Esophagus (tissue), 2 donors: ENCODE results near the gene CACNB4. TPM values are rescaled to one million over a fixed set of nuclear protein-coding genes. Genes with fewer than 3 reads are reported as not detected.
"Not testable (repeated sequence)": the region's sequence is repeated elsewhere in the genome, so short reads cannot be mapped to it uniquely, and the experiment has no call there.

ENCODE experiments used
- H3K27ac ChIP-seq, 2 donors: one replicate each; pipeline ENCODE4 v1.5.1; 2013; ENCODE audit warnings: low read depth in 2 of 2, mild to moderate bottlenecking in 2 of 2, inconsistent platforms in 1 of 2, low read length in 1 of 2, moderate library complexity in 1 of 2
- H3K27me3 ChIP-seq, 2 donors: one replicate each; pipeline ENCODE4 v1.6.1; 2013; ENCODE audit warnings: low read length in 2 of 2, control low read depth in 1 of 2, mild to moderate bottlenecking in 1 of 2; ENCODE audit not compliant: insufficient read depth in 2 of 2, control insufficient read depth in 1 of 2
- H3K36me3 ChIP-seq, 2 donors: one replicate each; pipeline ENCODE4 v1.6.1; 2013; ENCODE audit warnings: low read length in 1 of 2; ENCODE audit not compliant: control insufficient read depth in 2 of 2, insufficient read depth in 2 of 2
- H3K4me1 ChIP-seq, 2 donors: one replicate each; pipeline ENCODE4 v1.6.1; 2013; ENCODE audit warnings: low read length in 1 of 2; ENCODE audit not compliant: control insufficient read depth in 2 of 2, insufficient read depth in 2 of 2
- H3K4me3 ChIP-seq, 2 donors: one replicate each; pipeline ENCODE4 v1.5.1; 2013; ENCODE audit warnings: low read length in 2 of 2, mild to moderate bottlenecking in 2 of 2, low read depth in 1 of 2, moderate library complexity in 1 of 2
- H3K9me3 ChIP-seq, 2 donors: one replicate each; pipeline ENCODE4 v1.6.1; 2013; ENCODE audit warnings: mild to moderate bottlenecking in 2 of 2, low read depth in 1 of 2, low read length in 1 of 2, moderate library complexity in 1 of 2; ENCODE audit not compliant: control insufficient read depth in 2 of 2, insufficient read depth in 1 of 2
- WGBS, 2 donors: extraction: QIAGEN DNeasy Blood & Tissue Kit; methylation state at CpG; one replicate each; pipeline ENCODE4 v1.1.7; 2013; 5-methylcytosine and 5-hydroxymethylcytosine counted together
- polyA plus RNA-seq, 2 donors: library from polyadenylated mRNA; stranded (reverse); fragments of 200-250 nt; gene quantifications; one replicate each; pipeline ENCODE4 v1.2.3, GENCODE V29; 2013
- donor health status: healthy with polysubstance abuse.
- donor health status: Bipolar disorder and iron deficiency.

Gene CACNB4
- polyA plus RNA-seq, 2 donors = 1.2 to 1.3 TPM

DNA sequence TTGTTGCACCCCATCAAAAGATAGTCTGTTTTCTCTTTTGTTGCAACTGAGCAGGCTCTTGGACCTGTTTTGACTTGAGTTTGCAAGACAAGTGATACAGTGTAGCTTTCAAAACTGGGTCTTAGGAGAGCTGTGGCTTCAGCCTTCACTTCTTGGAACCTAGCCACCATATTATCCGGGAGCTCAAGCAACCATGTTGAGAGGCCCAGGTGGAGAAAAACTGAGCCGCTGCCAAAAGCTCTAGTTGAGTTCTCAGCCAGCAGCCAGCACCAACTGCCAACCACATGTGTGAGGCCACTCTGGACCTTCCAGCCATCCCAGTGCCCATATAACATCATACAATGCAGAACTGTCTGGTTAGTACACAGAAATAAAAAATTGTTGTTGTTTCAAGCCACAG is 5.4 kb downstream of the CACNB4 start:
- no peaks in the 10 kb centered on the region for H3K9me3 ChIP-seq
- H3K36me3 ChIP-seq = no peaks in the 10 kb centered on the region
- H3K27ac ChIP-seq = no peak overlapping the region
- H3K27me3 ChIP-seq = no peaks in the 10 kb centered on the region
- H3K4me3 ChIP-seq = no peak overlapping the region
- 40 to 48% methylated on average over 2 of the region's 2 CpGs for WGBS, 2 donors
- no peaks in the 10 kb centered on the region for H3K4me1 ChIP-seq

- WGBS, 2 donors = 95 to 96% methylated on average over 2 of the region's 2 CpGs
- Histone ChIP-seq H3K27me3 (no peaks in the 10 kb centered on the region), H3K36me3 (no peaks in the 10 kb centered on the region), H3K9me3 (no peaks in the 10 kb centered on the region), H3K4me1 (no peaks in the 10 kb centered on the region), H3K4me3 (no peak overlapping the region), H3K27ac (no peak overlapping the region)
These were observed 6.7 kb downstream of the CACNB4 start for GRCh38 chr2:152092095-152092494.

DNA sequence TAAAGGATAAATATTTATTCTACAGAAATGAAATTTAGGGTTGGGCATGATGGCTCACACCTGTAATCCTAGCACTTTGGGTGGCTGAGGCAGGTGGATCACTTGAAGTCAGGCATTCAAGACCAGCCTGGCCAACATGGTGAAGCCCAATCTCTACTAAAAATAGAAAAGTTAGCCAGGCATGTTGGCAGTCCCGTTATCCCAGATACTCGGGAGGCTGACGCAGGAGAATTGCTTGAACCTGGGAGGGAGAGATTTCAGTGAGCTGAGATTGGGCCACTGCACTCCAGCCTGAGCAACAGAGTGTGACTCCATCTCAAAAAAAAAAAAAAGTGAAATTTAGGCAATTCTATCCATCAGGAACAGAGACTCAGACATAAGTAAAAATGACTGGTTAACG is 8.1 kb downstream of the CACNB4 start:
- WGBS, 2 donors = 93 to 96% methylated on average over 4 of the region's 4 CpGs
- not testable (repeated sequence) for H3K27me3 ChIP-seq, H3K4me1 ChIP-seq, H3K36me3 ChIP-seq, H3K4me3 ChIP-seq, H3K9me3 ChIP-seq, H3K27ac ChIP-seq

- Histone ChIP-seq H3K27me3 (no peaks in the 10 kb centered on the region), H3K36me3 (no peaks in the 10 kb centered on the region), H3K4me3 (no peak overlapping the region), H3K4me1 (no peaks in the 10 kb centered on the region), H3K27ac (no peak overlapping the region), H3K9me3 (no peaks in the 10 kb centered on the region)
- WGBS, 2 donors = 58 to 61% methylated on average over 2 of the region's 2 CpGs
These were observed 9.6 kb downstream of the CACNB4 start for GRCh38 chr2:152089238-152089637.

GRCh38 chr2:152088006-152088405 is 10.8 kb downstream of the CACNB4 start:
- Histone ChIP-seq H3K36me3 (no peaks in the 10 kb centered on the region), H3K27me3 (no peaks in the 10 kb centered on the region), H3K4me3 (no peak overlapping the region), H3K4me1 (no peaks in the 10 kb centered on the region), H3K27ac (no peak overlapping the region), H3K9me3 (no peaks in the 10 kb centered on the region)
- 82 to 87% methylated on average over 3 of the region's 3 CpGs for WGBS, 2 donors

DNA sequence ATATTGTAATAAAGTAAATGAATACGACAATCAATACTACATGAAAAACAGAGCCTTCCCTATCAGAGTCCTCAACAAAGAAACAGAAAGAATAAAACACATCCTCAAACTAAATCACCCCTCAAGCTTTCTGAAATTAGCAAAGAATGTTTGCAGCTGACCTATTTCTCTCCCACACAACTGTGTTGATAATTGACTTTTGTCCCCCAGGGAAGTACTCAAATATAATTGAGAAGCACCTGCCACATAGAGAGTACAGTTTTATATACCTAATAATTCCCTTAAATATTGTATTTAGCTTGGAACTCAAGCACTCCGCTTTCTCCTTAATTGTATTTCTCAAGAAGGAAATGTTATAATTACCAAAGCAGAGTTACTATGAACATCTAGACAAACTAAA is 12.6 kb downstream of the CACNB4 start:
- no peak overlapping the region for H3K27ac ChIP-seq
- no peaks in the 10 kb centered on the region for H3K27me3 ChIP-seq
- H3K9me3 ChIP-seq = no peaks in the 10 kb centered on the region
- no peaks in the 10 kb centered on the region for H3K36me3 ChIP-seq
- 96 to 97% methylated on average over 2 of the region's 2 CpGs for WGBS, 2 donors
- no peaks in the 10 kb centered on the region for H3K4me1 ChIP-seq
- H3K4me3 ChIP-seq = no peak overlapping the region

DNA sequence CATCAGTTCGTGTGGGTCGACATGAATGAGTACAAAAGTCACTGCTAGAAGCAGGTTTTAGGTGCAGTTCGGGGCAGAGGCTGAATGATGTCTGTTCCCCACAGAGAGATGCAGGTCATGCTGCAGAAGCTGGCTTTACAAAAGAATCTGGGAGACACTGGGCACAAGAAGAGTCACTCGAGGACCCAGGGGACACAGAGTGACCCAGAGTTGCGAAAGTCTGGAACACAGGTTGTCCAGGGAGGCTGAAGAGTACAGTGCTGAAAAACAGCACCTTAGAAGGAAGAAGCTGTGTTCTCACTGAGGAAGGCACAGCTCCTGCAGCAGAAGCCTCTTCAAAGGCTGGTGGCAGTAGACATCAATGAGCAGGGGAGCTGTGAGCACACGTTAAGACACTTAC is 14.8 kb downstream of the CACNB4 start:
- Histone ChIP-seq H3K9me3 (no peaks in the 10 kb centered on the region), H3K36me3 (no peaks in the 10 kb centered on the region), H3K27me3 (no peaks in the 10 kb centered on the region), H3K4me3 (no peak overlapping the region), H3K4me1 (no peaks in the 10 kb centered on the region), H3K27ac (no peak overlapping the region)
- WGBS, 2 donors = 83 to 87% methylated on average over 6 of the region's 6 CpGs

DNA sequence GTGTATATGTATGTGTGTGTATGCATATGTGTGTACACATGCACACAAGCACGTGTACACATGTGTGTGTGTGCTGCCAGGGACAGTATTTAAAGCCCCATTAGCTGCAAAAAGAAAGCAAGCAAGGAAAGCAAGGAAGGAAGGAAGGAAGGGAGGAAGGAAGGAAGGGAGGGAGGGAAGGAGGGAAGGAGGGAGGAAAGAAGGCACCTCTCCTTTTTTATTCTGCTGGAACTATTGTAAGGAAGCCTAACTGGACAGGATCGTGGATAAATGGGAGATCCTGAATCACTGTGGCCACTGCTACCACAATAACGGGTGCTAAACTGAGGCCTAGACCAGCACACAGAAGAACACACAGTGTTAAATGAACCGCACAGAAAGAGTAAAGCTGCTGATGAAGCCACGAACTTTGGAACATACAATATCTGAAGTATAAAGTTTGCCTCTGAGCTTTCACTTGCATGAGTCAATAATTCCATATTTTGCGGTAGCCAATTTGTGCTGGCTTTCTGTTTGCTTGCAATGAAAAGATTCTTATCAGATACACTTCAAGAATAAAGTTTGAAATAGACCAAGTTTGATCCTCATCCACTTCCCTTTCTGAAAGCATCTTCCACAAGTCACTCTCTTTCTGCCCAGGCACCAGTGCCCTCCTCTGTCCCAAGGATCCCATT is 15.5 kb downstream of the CACNB4 start:
- Histone ChIP-seq H3K4me3 (no peak overlapping the region), H3K27me3 (no peaks in the 10 kb centered on the region)
- WGBS, 2 donors = 77 to 78% methylated on average over 6 of the region's 6 CpGs

DNA sequence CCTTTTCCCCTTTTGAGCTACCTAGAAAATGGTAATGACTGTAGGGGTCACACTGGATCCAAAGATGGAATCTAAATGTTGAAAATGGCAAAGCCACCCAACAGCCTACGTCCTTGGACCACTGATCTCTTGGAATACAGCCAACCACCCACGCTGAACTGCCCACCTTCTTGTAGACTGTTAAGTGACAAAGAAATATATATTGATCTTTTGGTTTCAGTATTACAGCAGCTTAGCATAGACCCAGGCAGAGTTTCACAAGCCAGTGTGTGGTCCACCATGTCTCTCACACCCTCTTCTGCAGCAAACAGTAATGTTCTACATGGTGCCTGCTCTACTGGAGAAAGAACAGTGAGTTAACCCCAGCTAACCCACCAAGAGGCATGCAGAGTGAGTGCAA is 20.2 kb downstream of the CACNB4 start:
- H3K36me3 ChIP-seq = no peaks in the 10 kb centered on the region
- 79 to 80% methylated on average over 2 of the region's 2 CpGs for WGBS, 2 donors

More for the DNA sequence above, 15.5 kb downstream of the CACNB4 start:
- H3K27ac ChIP-seq = no peak overlapping the region
- no peaks in the 10 kb centered on the region for H3K4me1 ChIP-seq
- no peaks in the 10 kb centered on the region for H3K36me3 ChIP-seq
- no peaks in the 10 kb centered on the region for H3K9me3 ChIP-seq

DNA sequence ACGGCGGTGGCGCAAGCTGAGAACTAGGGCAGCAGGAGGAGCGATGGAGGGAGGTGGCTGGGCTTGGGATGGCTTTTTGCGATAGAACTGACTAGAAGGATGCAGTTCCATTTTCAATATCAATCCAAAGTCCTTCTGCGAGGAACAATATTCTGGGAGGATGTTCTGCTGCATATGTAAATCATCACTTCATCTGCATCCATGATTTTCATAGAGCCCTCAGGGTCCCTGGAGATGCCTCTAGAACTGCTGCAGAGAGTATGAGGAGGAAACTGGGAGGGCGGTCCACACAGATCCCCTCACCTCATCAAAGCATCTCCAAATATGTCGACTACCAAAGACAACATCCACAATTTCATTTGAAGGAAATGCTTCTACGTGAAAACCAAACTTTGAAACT is 20.8 kb downstream of the CACNB4 start:
- Histone ChIP-seq H3K27ac (no peak overlapping the region), H3K9me3 (no peaks in the 10 kb centered on the region), H3K4me1 (no peaks in the 10 kb centered on the region), H3K4me3 (no peak overlapping the region), H3K36me3 (no peaks in the 10 kb centered on the region), H3K27me3 (no peaks in the 10 kb centered on the region)
- WGBS, 2 donors = 97 to 98% methylated on average over 9 of the region's 9 CpGs

More for the DNA sequence above, 20.2 kb downstream of the CACNB4 start:
- Histone ChIP-seq H3K4me3 (no peak overlapping the region), H3K27ac (no peak overlapping the region), H3K9me3 (no peaks in the 10 kb centered on the region), H3K27me3 (no peaks in the 10 kb centered on the region), H3K4me1 (no peaks in the 10 kb centered on the region)
